Measurements from ENCODE around the gene ST3GAL4. TPM values are rescaled to one million over a fixed set of nuclear protein-coding genes. Genes with fewer than 3 reads are reported as not detected.
"Not testable (repeated sequence)": the region's sequence is repeated elsewhere in the genome, so short reads cannot be mapped to it uniquely, and the experiment has no call there.

ST3GAL4 gene
- total RNA-seq, 1 donor from 2014 or later, result 8.8 TPM

DNA sequence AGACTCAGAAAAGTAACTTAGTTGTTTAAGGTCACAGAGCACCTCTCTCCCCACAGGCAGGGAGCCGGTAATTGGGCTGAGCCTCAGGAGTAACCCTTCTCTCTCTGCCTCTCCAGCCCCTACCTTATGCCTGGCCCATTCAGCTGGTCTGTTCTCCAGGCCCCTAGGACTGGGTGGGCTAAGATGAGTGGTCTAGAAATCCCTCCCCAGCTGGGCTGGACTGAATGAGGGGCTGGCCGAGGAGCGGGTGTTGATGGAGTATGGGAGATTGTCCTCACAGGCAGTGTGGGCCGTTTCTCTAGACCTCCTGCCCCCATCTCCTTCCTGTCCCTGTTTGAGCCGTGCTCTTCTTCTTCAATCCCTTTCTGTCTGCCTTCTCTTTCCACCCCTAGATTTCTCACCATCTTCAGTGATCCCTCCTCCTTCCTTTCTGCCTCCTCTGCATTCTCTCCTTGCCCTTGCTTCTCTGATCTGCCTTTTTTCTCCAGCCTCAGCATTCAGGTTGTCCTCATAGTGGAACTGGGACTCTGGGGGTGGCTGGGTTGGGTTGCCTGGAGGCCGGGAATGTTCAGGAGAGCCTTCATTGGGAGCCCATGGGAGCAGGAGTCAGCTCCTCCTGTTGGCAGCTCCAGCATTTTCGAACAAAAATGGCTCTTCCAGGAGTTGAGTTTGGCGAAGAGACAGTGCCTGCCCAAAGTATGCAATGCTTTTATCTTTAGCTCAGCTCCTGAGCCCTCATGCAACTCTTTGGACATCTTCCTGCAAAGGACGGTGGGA is 7.6 kb downstream of the ST3GAL4 start:
- H3K36me3 Mint-ChIP-seq (ENCODE audit: insufficient read depth), result no peaks in the 10 kb centered on the region
- H3K9me3 Mint-ChIP-seq (ENCODE audit: low read depth), result no peaks in the 10 kb centered on the region
- H3K27ac Mint-ChIP-seq, result no peak overlapping the region
- no peak overlapping the region for H3K4me3 Mint-ChIP-seq (ENCODE audit: low read depth)
- H3K4me1 Mint-ChIP-seq (ENCODE audit: low read depth), result peaks cover 6% of the 10 kb centered on the region
- no peak for DNase-seq (ENCODE audit: low spot score, unreplicated experiment)
- peaks cover 4% of the 10 kb centered on the region for H3K27me3 Mint-ChIP-seq
- TF ChIP-seq, protein P1, sequence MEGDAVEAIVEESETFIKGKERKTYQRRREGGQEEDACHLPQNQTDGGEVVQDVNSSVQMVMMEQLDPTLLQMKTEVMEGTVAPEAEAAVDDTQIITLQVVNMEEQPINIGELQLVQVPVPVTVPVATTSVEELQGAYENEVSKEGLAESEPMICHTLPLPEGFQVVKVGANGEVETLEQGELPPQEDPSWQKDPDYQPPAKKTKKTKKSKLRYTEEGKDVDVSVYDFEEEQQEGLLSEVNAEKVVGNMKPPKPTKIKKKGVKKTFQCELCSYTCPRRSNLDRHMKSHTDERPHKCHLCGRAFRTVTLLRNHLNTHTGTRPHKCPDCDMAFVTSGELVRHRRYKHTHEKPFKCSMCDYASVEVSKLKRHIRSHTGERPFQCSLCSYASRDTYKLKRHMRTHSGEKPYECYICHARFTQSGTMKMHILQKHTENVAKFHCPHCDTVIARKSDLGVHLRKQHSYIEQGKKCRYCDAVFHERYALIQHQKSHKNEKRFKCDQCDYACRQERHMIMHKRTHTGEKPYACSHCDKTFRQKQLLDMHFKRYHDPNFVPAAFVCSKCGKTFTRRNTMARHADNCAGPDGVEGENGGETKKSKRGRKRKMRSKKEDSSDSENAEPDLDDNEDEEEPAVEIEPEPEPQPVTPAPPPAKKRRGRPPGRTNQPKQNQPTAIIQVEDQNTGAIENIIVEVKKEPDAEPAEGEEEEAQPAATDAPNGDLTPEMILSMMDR (IDR thresholded peaks at IDR 0.05; ENCODE audit: unreplicated experiment), result no peak

DNA sequence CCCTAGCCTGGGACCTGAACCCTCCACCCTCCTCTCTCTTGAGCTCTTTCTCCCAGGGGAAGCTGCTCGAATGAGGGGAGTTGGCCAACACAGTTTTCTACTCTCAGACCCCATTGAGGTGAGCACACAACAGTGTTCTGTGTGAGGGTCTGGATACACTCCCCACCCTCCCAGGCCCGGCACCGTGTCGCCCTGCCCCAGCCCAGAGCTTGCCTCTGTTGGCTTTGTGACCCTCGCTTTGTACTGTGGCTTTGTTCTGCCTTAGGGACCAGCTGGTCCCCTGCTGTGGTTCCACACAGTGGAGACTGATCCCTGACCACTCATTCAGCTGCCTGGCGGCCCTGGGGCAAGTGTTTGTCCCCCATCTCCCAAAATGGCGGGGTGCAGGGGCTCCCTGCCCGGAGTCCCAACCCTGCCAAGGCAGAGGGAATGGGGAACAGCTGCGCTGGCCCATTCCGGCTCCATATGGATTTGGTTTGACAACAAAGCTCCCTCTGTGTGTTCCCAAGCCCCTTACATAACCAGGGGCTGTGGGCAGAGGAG is 8.3 kb downstream of the ST3GAL4 start:
- H3K27me3 Mint-ChIP-seq, result peaks cover 4% of the 10 kb centered on the region
- no peaks in the 10 kb centered on the region for H3K9me3 Mint-ChIP-seq (ENCODE audit: low read depth)
- no peaks in the 10 kb centered on the region for H3K36me3 Mint-ChIP-seq (ENCODE audit: insufficient read depth)
- H3K27ac Mint-ChIP-seq, result no peak overlapping the region
- H3K4me3 Mint-ChIP-seq (ENCODE audit: low read depth), result no peak overlapping the region
- H3K4me1 Mint-ChIP-seq (ENCODE audit: low read depth), result peaks cover 6% of the 10 kb centered on the region
- TF ChIP-seq, protein P1 (IDR thresholded peaks at IDR 0.05; ENCODE audit: unreplicated experiment), result no peak
- no peak for DNase-seq (ENCODE audit: low spot score, unreplicated experiment)

DNA sequence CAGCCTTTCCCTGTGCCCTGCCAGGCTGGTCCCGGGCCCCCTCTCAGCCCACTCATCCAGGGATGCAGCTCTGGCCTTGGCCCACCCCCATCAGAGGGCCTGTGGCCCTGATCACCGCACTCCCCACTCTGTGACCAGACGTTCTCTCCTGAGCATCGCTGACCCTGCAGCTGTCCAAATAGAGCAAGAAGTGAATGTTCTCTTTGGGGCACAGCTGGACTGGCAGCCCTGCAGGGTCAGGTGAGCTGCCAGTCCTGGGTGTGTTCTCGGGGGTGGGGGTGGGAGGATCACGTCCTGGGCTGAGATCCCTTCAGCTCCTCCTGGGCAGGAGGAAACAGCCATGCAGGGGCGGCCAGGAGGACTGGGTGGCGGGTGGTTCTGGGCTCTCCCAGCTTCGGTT is 9.2 kb downstream of the ST3GAL4 start:
- H3K9me3 Mint-ChIP-seq (ENCODE audit: low read depth); H3K27me3 Mint-ChIP-seq; H3K4me1 Mint-ChIP-seq (ENCODE audit: low read depth); H3K27ac Mint-ChIP-seq; DNase-seq (ENCODE audit: low spot score, unreplicated experiment); H3K4me3 Mint-ChIP-seq (ENCODE audit: low read depth); H3K36me3 Mint-ChIP-seq (ENCODE audit: insufficient read depth): not testable (repeated sequence)

DNA sequence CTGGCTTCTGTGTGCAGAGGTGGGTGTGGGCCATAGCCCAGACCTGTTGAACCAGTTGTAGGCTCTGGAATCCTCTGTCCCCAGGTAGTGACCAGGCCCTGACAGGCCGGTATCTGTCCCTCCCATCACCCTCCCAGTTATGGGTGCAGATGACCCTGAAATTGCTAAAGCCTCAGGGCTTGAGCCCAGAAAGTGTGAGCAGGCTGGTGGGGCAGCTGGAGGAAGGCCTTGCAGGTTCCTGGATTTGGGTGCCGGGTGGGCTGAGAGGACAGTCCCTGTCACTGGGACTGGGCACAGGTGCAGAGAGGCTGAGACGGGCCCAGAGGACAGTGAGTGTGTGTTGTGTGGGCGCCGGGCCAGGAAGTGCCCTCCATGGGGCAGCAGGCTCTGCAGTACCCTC is 10.0 kb downstream of the ST3GAL4 start:
- H3K4me1 Mint-ChIP-seq (ENCODE audit: low read depth); H3K4me3 Mint-ChIP-seq (ENCODE audit: low read depth); H3K36me3 Mint-ChIP-seq (ENCODE audit: insufficient read depth); H3K27ac Mint-ChIP-seq; H3K9me3 Mint-ChIP-seq (ENCODE audit: low read depth); H3K27me3 Mint-ChIP-seq; DNase-seq (ENCODE audit: low spot score, unreplicated experiment): not testable (repeated sequence)

DNA sequence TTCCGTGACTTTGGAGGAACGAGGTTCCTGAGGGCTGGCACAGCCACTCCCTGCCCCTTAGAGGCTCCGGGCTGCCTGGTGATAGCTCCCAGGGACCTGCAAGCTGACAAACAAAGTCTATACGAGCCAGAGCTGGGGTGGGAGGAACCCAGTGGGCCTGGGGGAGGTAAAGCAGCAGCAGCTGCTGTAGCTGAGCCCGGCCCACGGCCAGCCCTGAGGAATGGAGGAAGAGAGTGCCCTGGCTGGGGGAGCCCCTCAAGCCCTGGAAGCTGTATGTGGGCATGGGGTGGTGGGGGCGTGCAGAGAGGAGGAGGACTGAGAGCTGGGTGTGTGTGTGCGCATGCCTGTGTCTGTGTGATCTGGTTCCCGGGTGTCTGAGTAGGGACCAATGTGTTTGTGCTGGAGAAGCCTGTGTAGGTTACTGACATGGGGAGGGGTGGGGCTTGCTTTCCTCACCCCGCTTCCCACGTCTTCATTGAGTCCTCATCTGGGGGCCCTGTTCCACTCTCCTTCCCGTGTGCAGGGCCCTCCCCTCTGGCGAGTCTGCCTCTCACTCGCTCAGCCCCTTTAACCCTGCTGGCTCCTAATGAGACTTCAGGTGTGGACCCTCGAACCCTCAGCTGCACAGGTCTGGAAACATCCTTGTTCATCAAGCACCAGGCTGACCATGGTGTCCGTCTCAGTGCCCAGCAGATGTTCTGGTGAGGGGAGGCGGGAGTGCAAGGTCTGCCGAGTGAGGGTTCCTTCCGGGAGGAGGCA is 10.8 kb downstream of the ST3GAL4 start:
- no peak overlapping the region for H3K4me3 Mint-ChIP-seq (ENCODE audit: low read depth)
- TF ChIP-seq, protein P1 (IDR thresholded peaks at IDR 0.05; ENCODE audit: unreplicated experiment), result no peak
- peaks cover 4% of the 10 kb centered on the region for H3K27me3 Mint-ChIP-seq
- DNase-seq (ENCODE audit: low spot score, unreplicated experiment), result no peak
- peaks cover 6% of the 10 kb centered on the region for H3K4me1 Mint-ChIP-seq (ENCODE audit: low read depth)
- no peak overlapping the region for H3K27ac Mint-ChIP-seq
- no peaks in the 10 kb centered on the region for H3K9me3 Mint-ChIP-seq (ENCODE audit: low read depth)
- no peaks in the 10 kb centered on the region for H3K36me3 Mint-ChIP-seq (ENCODE audit: insufficient read depth)

DNA sequence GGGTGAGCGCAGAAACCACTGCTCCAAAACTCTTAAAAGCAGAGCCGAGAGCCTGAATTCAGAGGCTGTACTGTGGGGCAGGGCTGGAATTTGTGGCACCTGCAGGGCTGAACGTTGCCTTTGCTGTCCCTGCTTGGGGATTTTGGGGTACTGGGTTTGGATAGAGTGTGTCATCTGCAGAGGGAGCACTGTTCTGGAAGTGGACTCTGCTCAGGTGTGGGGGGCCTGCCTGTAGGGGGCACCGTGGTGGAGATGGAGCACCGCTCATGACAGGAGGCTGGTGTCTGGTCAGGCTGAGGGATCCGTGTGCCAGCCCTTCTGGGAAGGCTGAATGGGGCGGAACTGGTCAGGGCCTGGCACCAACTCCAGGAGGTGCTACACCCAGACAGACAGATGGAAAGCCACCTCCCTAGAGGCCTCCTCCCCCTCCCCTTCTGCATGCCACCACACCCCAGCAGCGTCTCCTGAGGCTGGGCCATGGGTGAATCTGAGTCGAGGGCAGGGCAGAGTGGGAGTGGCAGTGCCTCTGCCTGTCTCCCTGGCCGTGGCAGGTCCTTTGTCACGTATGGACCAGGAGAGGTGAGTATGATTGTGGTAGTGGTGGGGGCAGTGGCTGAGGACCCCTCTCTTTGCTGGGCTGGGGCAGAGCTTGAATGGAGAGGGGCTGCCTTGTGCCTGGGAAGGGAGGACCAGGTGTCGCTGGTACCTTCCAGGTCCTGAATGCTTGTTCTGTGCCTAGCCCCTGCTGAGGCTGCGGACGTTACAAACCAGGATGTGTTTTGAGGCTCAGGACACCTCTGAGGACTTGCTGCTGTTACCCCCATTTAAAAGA is 11.6 kb downstream of the ST3GAL4 start:
- H3K27ac Mint-ChIP-seq; H3K4me3 Mint-ChIP-seq (ENCODE audit: low read depth); H3K4me1 Mint-ChIP-seq (ENCODE audit: low read depth); H3K36me3 Mint-ChIP-seq (ENCODE audit: insufficient read depth); H3K9me3 Mint-ChIP-seq (ENCODE audit: low read depth); DNase-seq (ENCODE audit: low spot score, unreplicated experiment); H3K27me3 Mint-ChIP-seq: not testable (repeated sequence)

DNA sequence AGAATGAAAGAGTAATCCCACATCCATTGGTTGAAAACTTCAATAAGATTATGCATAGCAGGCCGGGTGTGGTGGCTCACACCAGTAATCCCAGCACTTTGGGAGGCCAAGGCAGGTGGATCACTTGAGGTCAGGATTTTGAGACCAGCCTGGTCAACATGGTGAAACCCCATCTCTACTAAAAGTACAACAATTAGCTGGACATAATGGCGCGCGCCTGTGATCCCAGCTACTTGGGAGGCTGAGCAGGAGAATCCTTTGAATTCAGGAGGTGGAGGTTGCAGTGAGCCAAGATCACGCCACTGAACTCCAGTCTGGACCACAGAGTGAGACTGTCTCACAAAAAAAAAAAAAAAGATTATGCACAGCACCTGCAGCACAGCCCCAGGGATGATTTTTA is 12.3 kb downstream of the ST3GAL4 start:
- H3K4me3 Mint-ChIP-seq (ENCODE audit: low read depth); H3K36me3 Mint-ChIP-seq (ENCODE audit: insufficient read depth); H3K27ac Mint-ChIP-seq; H3K4me1 Mint-ChIP-seq (ENCODE audit: low read depth); H3K27me3 Mint-ChIP-seq; DNase-seq (ENCODE audit: low spot score, unreplicated experiment); H3K9me3 Mint-ChIP-seq (ENCODE audit: low read depth): not testable (repeated sequence)

- not testable (repeated sequence) for H3K4me1 Mint-ChIP-seq (ENCODE audit: low read depth); H3K4me3 Mint-ChIP-seq (ENCODE audit: low read depth); DNase-seq (ENCODE audit: low spot score, unreplicated experiment); H3K36me3 Mint-ChIP-seq (ENCODE audit: insufficient read depth); H3K9me3 Mint-ChIP-seq (ENCODE audit: low read depth); H3K27me3 Mint-ChIP-seq; H3K27ac Mint-ChIP-seq
Measured at GRCh38 chr11:126368336-126369119, 13.0 kb downstream of the ST3GAL4 start.
